ENCODE data around the gene TFCP2L1.

TFCP2L1 gene

GRCh38 chr2:121196132-121196848, 88.7 kb downstream of the TFCP2L1 start:
- DNase-seq (ENCODE audit: low read depth): no peak

GRCh38 chr2:121195036-121195435, 90.0 kb downstream of the TFCP2L1 start:
- DNase-seq (ENCODE audit: low read depth): no peak

- no peak for DNase-seq (ENCODE audit: low read depth)
These were observed 90.4 kb downstream of the TFCP2L1 start for GRCh38 chr2:121194626-121195025.

- DNase-seq (ENCODE audit: low read depth): no peak
These were observed 91.8 kb downstream of the TFCP2L1 start for GRCh38 chr2:121193185-121193584.

GRCh38 chr2:121192576-121192975, 92.4 kb downstream of the TFCP2L1 start:
- no peak for DNase-seq (ENCODE audit: low read depth)

- no peak for DNase-seq (ENCODE audit: low read depth)
These were observed 93.5 kb downstream of the TFCP2L1 start for GRCh38 chr2:121191191-121192170.

- DNase-seq (ENCODE audit: low read depth): no peak
These were observed 95.2 kb downstream of the TFCP2L1 start for GRCh38 chr2:121189661-121190381.

- DNase-seq (ENCODE audit: low read depth): no peak
These were observed 96.0 kb downstream of the TFCP2L1 start for GRCh38 chr2:121189011-121189410.

GRCh38 chr2:121187982-121188411, 97.0 kb downstream of the TFCP2L1 start:
- DNase-seq (ENCODE audit: low read depth): no peak

- DNase-seq (ENCODE audit: low read depth): no peak
These were observed 97.5 kb downstream of the TFCP2L1 start for GRCh38 chr2:121187351-121187981.

GRCh38 chr2:121186261-121186660, 98.7 kb downstream of the TFCP2L1 start:
- DNase-seq (ENCODE audit: low read depth): no peak

GRCh38 chr2:121185571-121186074, 99.4 kb downstream of the TFCP2L1 start:
- DNase-seq (ENCODE audit: low read depth): no peak

- no peak for DNase-seq (ENCODE audit: low read depth)
These were observed 99.9 kb downstream of the TFCP2L1 start for GRCh38 chr2:121185111-121185510.

GRCh38 chr2:121184248-121184862, 100.6 kb downstream of the TFCP2L1 start:
- DNase-seq (ENCODE audit: low read depth): no peak

GRCh38 chr2:121182520-121182919, 102.5 kb downstream of the TFCP2L1 start:
- DNase-seq (ENCODE audit: low read depth): no peak

- no peak for DNase-seq (ENCODE audit: low read depth)
These were observed 105.5 kb downstream of the TFCP2L1 start for GRCh38 chr2:121179467-121179866.

GRCh38 chr2:121178730-121179129, 106.3 kb downstream of the TFCP2L1 start:
- no peak for DNase-seq (ENCODE audit: low read depth)

GRCh38 chr2:121177896-121178295, 107.1 kb downstream of the TFCP2L1 start:
- no peak for DNase-seq (ENCODE audit: low read depth)

GRCh38 chr2:121175326-121175725, 109.7 kb downstream of the TFCP2L1 start:
- DNase-seq (ENCODE audit: low read depth): no peak

GRCh38 chr2:121173806-121174205, 111.2 kb downstream of the TFCP2L1 start:
- DNase-seq (ENCODE audit: low read depth): no peak

- DNase-seq (ENCODE audit: low read depth): no peak
These were observed 111.9 kb downstream of the TFCP2L1 start for GRCh38 chr2:121173112-121173511.

Data from stimulated activated CD8-positive, alpha-beta memory T cell treated with anti-CD3 and anti-CD28 coated beads, Interleukin-15, amount 100 ng/mL, for 1 hour (primary cell).